HepG2 (cell line): ENCODE results near the gene STKLD1. TPM values are rescaled to one million over a fixed set of nuclear protein-coding genes. Genes with fewer than 3 reads are reported as not detected.
A peak's percentile ranks its signal among the peaks of the same experiment; 100 is the strongest.

ENCODE experiments used
- BORCS8-MEF2B ChIP-seq: sonication (generic); formaldehyde crosslinking; IDR thresholded peaks from 2 replicates; pipeline ENCODE4 v1.8.0; 2022; ENCODE audit warnings: mild to moderate bottlenecking, missing genetic modification reagents
- BRCA1 ChIP-seq: sonication (generic); formaldehyde crosslinking; IDR thresholded peaks from 2 replicates; pipeline ENCODE4 v1.4.0; 2020; ENCODE audit warnings: missing genetic modification reagents
- CREB3 ChIP-seq: sonication (generic); formaldehyde crosslinking; IDR thresholded peaks from 2 replicates; pipeline ENCODE4 v1.5.0; 2020; ENCODE audit warnings: missing genetic modification reagents
- HDAC1 ChIP-seq: sonication (generic); formaldehyde crosslinking; IDR thresholded peaks from 2 replicates; pipeline ENCODE4 v1.5.1; 2020; ENCODE audit warnings: mild to moderate bottlenecking, missing genetic modification reagents
- HDAC2 ChIP-seq: sonication (generic); formaldehyde crosslinking; IDR thresholded peaks from 2 replicates; pipeline ENCODE4 v1.4.0; 2020; ENCODE audit warnings: missing genetic modification reagents
- HNRNPL ChIP-seq: fragments of 200-400 bp; formaldehyde crosslinking; IDR thresholded peaks from 2 replicates; pipeline ENCODE4 v1.6.1; 2017; ENCODE audit warnings: mild to moderate bottlenecking, low read depth, low read length
- MTF2 ChIP-seq: sonication (generic); formaldehyde crosslinking; IDR thresholded peaks from 2 replicates; pipeline ENCODE4 v1.5.0; 2020; ENCODE audit warnings: missing genetic modification reagents, borderline replicate concordance
- PAF1 ChIP-seq: IDR thresholded peaks from 2 replicates; pipeline ENCODE4 v1.6.1; 2016; ENCODE audit warnings: missing genetic modification reagents, missing compliant biosample characterization
- POLR2G ChIP-seq: fragments of 200-400 bp; formaldehyde crosslinking; IDR thresholded peaks from 2 replicates; pipeline ENCODE4 v1.6.1; 2018; ENCODE audit warnings: mild to moderate bottlenecking, low read depth, low read length, moderate library complexity
- PPARG ChIP-seq: conservative IDR thresholded peaks from 2 replicates; pipeline ENCODE4 v1.6.1; 2016; ENCODE audit warnings: missing biosample characterization, missing genetic modification reagents
- SIN3B ChIP-seq: fragments of 150-350 bp; IDR thresholded peaks from 2 replicates; pipeline ENCODE4 v1.6.1; 2014; ENCODE audit warnings: low read length
- SOX6 ChIP-seq, 2 experiments: fragments of 450-650 bp in 1 of 2; sonication (generic) in 1 of 2; formaldehyde crosslinking in 1 of 2; IDR thresholded peaks; 2 replicates each; pipeline versions ENCODE4 v1.4.0 to v1.6.1; 2017 to 2020; ENCODE audit warnings: antibody characterized with exemption in 1 of 2, mild to moderate bottlenecking in 1 of 2, missing genetic modification reagents in 1 of 2
- SRF ChIP-seq: IDR thresholded peaks from 2 replicates; pipeline ENCODE4 v1.6.1; 2011; ENCODE audit warnings: mild to moderate bottlenecking, low read depth, low read length, moderate library complexity
- TP53 ChIP-seq: sonication (generic); formaldehyde crosslinking; conservative IDR thresholded peaks from 2 replicates; pipeline ENCODE4 v1.4.0; 2020; ENCODE audit warnings: missing genetic modification reagents
- U2AF2 ChIP-seq: fragments of 200-400 bp; formaldehyde crosslinking; IDR thresholded peaks from 2 replicates; pipeline ENCODE4 v1.6.1; 2017; ENCODE audit warnings: low read depth, mild to moderate bottlenecking, low read length
- ZNF275 ChIP-seq: sonication (generic); formaldehyde crosslinking; IDR thresholded peaks from 2 replicates; pipeline ENCODE4 v1.8.0; 2022; ENCODE audit warnings: missing genetic modification reagents, mild to moderate bottlenecking, inconsistent platforms, borderline replicate concordance
- ZNF609 ChIP-seq: sonication (generic); formaldehyde crosslinking; IDR thresholded peaks from 2 replicates; pipeline ENCODE4 v1.4.0; 2020; ENCODE audit warnings: mild to moderate bottlenecking, missing genetic modification reagents, borderline replicate concordance
- ZNF704 ChIP-seq: sonication (generic); formaldehyde crosslinking; IDR thresholded peaks from 2 replicates; pipeline ENCODE4 v1.8.1; 2023; ENCODE audit warnings: mild to moderate bottlenecking, inconsistent platforms, moderate library complexity, missing genetic modification reagents, borderline replicate concordance
- ZNF720 ChIP-seq: sonication (generic); formaldehyde crosslinking; IDR thresholded peaks from 2 replicates; pipeline ENCODE4 v1.4.0; 2020; ENCODE audit warnings: missing genetic modification reagents
- polyA plus RNA-seq, 8 experiments: library from polyadenylated mRNA; depleted of rRNA in 3 of 8; stranded (reverse) in 7 of 8; unstranded in 1 of 8; fragments of >200 nt; fragmentation: Illumina TruSeq in 4 of 8; extraction: Trizol in 4 of 8; gene quantifications; 2 replicates each; pipeline versions ENCODE4 v1.2.1 to v1.2.3, GENCODE V29; 2011 to 2016; ENCODE audit warnings: low read depth in 4 of 8, missing spikeins in 1 of 8, mixed read lengths in 1 of 8; ENCODE audit not compliant: insufficient read depth in 1 of 8
- total RNA-seq, 5 experiments: library from RNA; depleted of rRNA; stranded (reverse); fragments of >200 nt; fragmentation: Illumina TruSeq; extraction: Trizol; gene quantifications; 2 replicates each; pipeline ENCODE4 v1.2.3, GENCODE V29; 2016; ENCODE audit warnings: low read depth in 1 of 5

Gene STKLD1
- total and polyA plus RNA-seq, 2 of the 13 experiments (the other 11 are each of a cell fraction or from before 2014, with no cell fraction given) = 1.5 to 2.2 TPM

- TF ChIP-seq CREB3 (CRISPR knock-in tag) = peak; percentile 29; the same call in 1 of the 2 replicates
- no peak for TF ChIP-seq SOX6 (IDR thresholded peaks at IDR 0.05)
- peak; percentile 76 for TF ChIP-seq SOX6 (CRISPR knock-in tag; IDR thresholded peaks at IDR 0.05)
- peak; percentile 77 for TF ChIP-seq HNRNPL
- no peak for TF ChIP-seq U2AF2
- peak; percentile 77; the same call in 1 of the 2 replicates for TF ChIP-seq ZNF275 (CRISPR knock-in tag)
- peak; percentile 74 for TF ChIP-seq POLR2G
- peak; percentile 77; the same call in 1 of the 2 replicates for TF ChIP-seq SIN3B
- peak; percentile 74; the same call in 1 of the 2 replicates for TF ChIP-seq BRCA1
- no peak for TF ChIP-seq ZNF720 (CRISPR knock-in tag)
- 0 out of 2 replicates have a peak, but pooled peaks have one; percentile 14 for TF ChIP-seq MTF2 (CRISPR knock-in tag)
- TF ChIP-seq HDAC1 (CRISPR knock-in tag) = peak; percentile 99
- TF ChIP-seq ZNF704 (CRISPR knock-in tag) = peak; percentile 85
- peak; percentile 48; the same call in 1 of the 2 replicates for TF ChIP-seq ZNF609 (CRISPR knock-in tag)
- TF ChIP-seq BORCS8-MEF2B (CRISPR knock-in tag) = peak; percentile 95
- no peak for TF ChIP-seq PAF1 (CRISPR knock-in tag)
- peak; percentile 63; the same call in 1 of the 2 replicates for TF ChIP-seq PPARG
- peak; percentile 80 for TF ChIP-seq HDAC2 (CRISPR knock-in tag)
- no peak; the same call in 1 of the 2 replicates for TF ChIP-seq TP53 (CRISPR knock-in tag)
- TF ChIP-seq SRF = no peak; the same call in 1 of the 2 replicates
Measured at GRCh38 chr9:133417541-133418461, 41.6 kb downstream of the STKLD1 start, which contains the start of gene REXO4 (continued).
